HCT116 (cell line): ENCODE measurements around the gene CAPN1. TPM values are rescaled to one million over a fixed set of nuclear protein-coding genes. Genes with fewer than 3 reads are reported as not detected.
A peak's percentile ranks its signal among the peaks of the same experiment; 100 is the strongest.

Experiments used
- ATAC-seq: fragments of 200-7000 bp; cut with Tn5 transposase; 2 replicates; pipeline ENCODE4 v1.9.1; 2020; ENCODE audit warnings: mild to moderate bottlenecking, moderate library complexity
- BruUV-seq: library from RNA; stranded (reverse); fragments of 400-500 nt; replicated peaks from 2 replicates; lab custom pipeline; 2021; lab: Mats Ljungman, UMichigan
- CTCF ChIA-PET: fragments of 300-600 bp; sonication (Branson Sonifier 250); formaldehyde crosslinking; loops from one replicate; lab custom pipeline; 2021; ENCODE audit warnings: antibody characterized with exemption; lab: Charles Lee
- POLR2A ChIA-PET: fragments of 300-600, 350-600 bp; sonication (Branson Sonifier 250); formaldehyde crosslinking; loops from one replicate; lab custom pipeline; 2021; ENCODE audit warnings: antibody characterized with exemption; lab: Charles Lee
- RAD21 ChIA-PET, 2 experiments: fragments of 300-600 bp; sonication (Branson Sonifier 250); formaldehyde crosslinking; loops; one replicate each; lab custom pipeline; 2023; ENCODE audit warnings: low total read pairs in 2 of 2; ENCODE audit not compliant: uncharacterized antibody in 2 of 2, unreplicated experiment in 2 of 2, low non-redundant PET in 1 of 2; lab: Charles Lee
- DNase-seq: peaks from one replicate; pipeline ENCODE4 v3.0.0-alpha.2; 2010; ENCODE audit warnings: low read depth, low spot score
- H2AFZ ChIP-seq: fragments of 200-600 bp; shearing (Covaris generic), sonication (generic); 2 replicates; pipeline ENCODE4 v1.6.1; 2017; ENCODE audit warnings: low read depth, mixed run types, mixed read lengths, antibody characterized with exemption, low read length; ENCODE audit not compliant: poor library complexity, severe bottlenecking
- H3K27ac ChIP-seq: 2 replicates; pipeline ENCODE4 v1.5.1; 2012; ENCODE audit warnings: low read depth, low read length
- H3K27me3 ChIP-seq: fragments of 200-600 bp; sonication (generic); 2 replicates; pipeline ENCODE4 v1.6.1; 2016; ENCODE audit warnings: mixed run types, low read length, mixed read lengths; ENCODE audit not compliant: insufficient read depth
- H3K36me3 ChIP-seq, 2 experiments: fragments of 200-500 bp in 1 of 2; fragments of 200-600 bp in 1 of 2; sonication (Bioruptor generic) in 1 of 2; sonication (generic) in 1 of 2; 2 replicates each; pipeline versions ENCODE4 v1.5.1 to v1.6.1; 2014 to 2016; ENCODE audit warnings: low read length in 2 of 2, inconsistent platforms in 1 of 2, mixed read lengths in 1 of 2, mixed run types in 1 of 2; ENCODE audit not compliant: insufficient read depth in 2 of 2, control insufficient read depth in 1 of 2
- H3K4me1 ChIP-seq, 2 experiments: fragments of 200-600 bp in 1 of 2; sonication (generic) in 1 of 2; 2 replicates each; pipeline versions ENCODE4 v1.5.1 to v1.6.1; 2012 to 2017; ENCODE audit warnings: low read length in 2 of 2, inconsistent platforms in 1 of 2, mild to moderate bottlenecking in 1 of 2, mixed read lengths in 1 of 2, mixed run types in 1 of 2, moderate library complexity in 1 of 2; ENCODE audit not compliant: insufficient read depth in 2 of 2, control insufficient read depth in 1 of 2
- H3K4me2 ChIP-seq: fragments of 200-600 bp; sonication (generic); 2 replicates; pipeline ENCODE4 v1.6.1; 2017; ENCODE audit warnings: mixed run types, low read length, mixed read lengths
- H3K4me3 ChIP-seq, 2 experiments: fragments of 200-600 bp in 1 of 2; sonication (generic) in 1 of 2; replicated peaks in 1 of 2; 2 replicates each; pipeline ENCODE4 v1.5.1; 2011 to 2016; ENCODE audit warnings: low read length in 2 of 2, control low read depth in 1 of 2, low read depth in 1 of 2, mild to moderate bottlenecking in 1 of 2, mixed read lengths in 1 of 2, mixed run types in 1 of 2
- H3K79me2 ChIP-seq: fragments of 200-600 bp; sonication (generic); 2 replicates; pipeline ENCODE4 v1.6.1; 2017; ENCODE audit warnings: mild to moderate bottlenecking, mixed run types, low read length, moderate library complexity, mixed read lengths; ENCODE audit not compliant: insufficient read depth
- H3K9ac ChIP-seq: fragments of 200-600 bp; sonication (generic); 2 replicates; pipeline ENCODE4 v1.6.1; 2016; ENCODE audit warnings: low read length, mixed read lengths
- H3K9me2 ChIP-seq: fragments of 200-600 bp; sonication (generic), shearing (Covaris generic); 2 replicates; pipeline ENCODE4 v1.6.1; 2017; ENCODE audit warnings: mixed run types, mild to moderate bottlenecking, moderate library complexity; ENCODE audit not compliant: insufficient read depth
- H3K9me3 ChIP-seq, 2 experiments: fragments of 200-500 bp in 1 of 2; fragments of 200-600 bp in 1 of 2; sonication (Bioruptor generic) in 1 of 2; sonication (generic) in 1 of 2; 2 replicates each; pipeline ENCODE4 v1.6.1; 2014 to 2017; ENCODE audit warnings: low read length in 2 of 2, mixed read lengths in 2 of 2, inconsistent platforms in 1 of 2, low read depth in 1 of 2, mild to moderate bottlenecking in 1 of 2, mixed run types in 1 of 2, moderate library complexity in 1 of 2; ENCODE audit not compliant: control insufficient read depth in 1 of 2, insufficient read depth in 1 of 2
- H4K20me1 ChIP-seq: fragments of 200-600 bp; sonication (generic), shearing (Covaris generic); 2 replicates; pipeline ENCODE4 v1.6.1; 2017; ENCODE audit warnings: mixed run types, mild to moderate bottlenecking, moderate library complexity; ENCODE audit not compliant: insufficient read depth
- ATF3 ChIP-seq: IDR thresholded peaks from 2 replicates; pipeline ENCODE4 v1.6.1; 2012
- EGR1 ChIP-seq: IDR thresholded peaks from 2 replicates; pipeline ENCODE4 v1.6.1; 2012; ENCODE audit warnings: low read depth
- ELF1 ChIP-seq: IDR thresholded peaks from 2 replicates; pipeline ENCODE4 v1.6.1; 2012; ENCODE audit warnings: low read depth, borderline replicate concordance
- EZH2 ChIP-seq: fragments of 200-600 bp; sonication (generic); IDR thresholded peaks from 2 replicates; pipeline ENCODE4 v1.6.1; 2017; ENCODE audit warnings: antibody characterized with exemption, mixed run types
- EZH2phosphoT487 ChIP-seq: fragments of 200-600 bp; IDR thresholded peaks from 2 replicates; pipeline ENCODE4 v1.6.1; 2018; ENCODE audit warnings: antibody characterized with exemption, borderline replicate concordance
- JUND ChIP-seq: IDR thresholded peaks from 2 replicates; pipeline ENCODE4 v1.6.1; 2012
- POLR2A ChIP-seq: IDR thresholded peaks from 2 replicates; pipeline ENCODE4 v1.7.0; 2011; ENCODE audit warnings: borderline replicate concordance; ENCODE audit not compliant: insufficient read depth, insufficient read length; ENCODE audit errors: extremely low read depth
- POLR2AphosphoS5 ChIP-seq: IDR thresholded peaks from 2 replicates; pipeline ENCODE4 v1.6.1; 2011; ENCODE audit warnings: mild to moderate bottlenecking, low read depth, low read length, moderate library complexity
- RAD21 ChIP-seq: IDR thresholded peaks from 2 replicates; pipeline ENCODE4 v1.6.1; 2012; ENCODE audit warnings: low read depth, mild to moderate bottlenecking
- SIN3A ChIP-seq: IDR thresholded peaks from 2 replicates; pipeline ENCODE4 v1.6.1; 2012; ENCODE audit warnings: low read depth
- SP1 ChIP-seq: IDR thresholded peaks from 2 replicates; pipeline ENCODE4 v1.6.1; 2012; ENCODE audit warnings: low read depth
- SRF ChIP-seq: IDR thresholded peaks from 2 replicates; pipeline ENCODE4 v1.6.1; 2012; ENCODE audit warnings: low read depth
- TCF7L2 ChIP-seq: IDR thresholded peaks from 2 replicates; pipeline ENCODE4 v1.7.0; 2011; ENCODE audit warnings: borderline replicate concordance, inconsistent platforms; ENCODE audit not compliant: insufficient read depth, insufficient read length; ENCODE audit errors: extremely low read depth
- YY1 ChIP-seq: IDR thresholded peaks from 2 replicates; pipeline ENCODE4 v1.6.1; 2011; ENCODE audit warnings: low read length, low read depth, moderate library complexity, mild to moderate bottlenecking; ENCODE audit not compliant: insufficient replicate concordance; ENCODE audit errors: extremely low read depth
- ZBTB33 ChIP-seq: IDR thresholded peaks from 2 replicates; pipeline ENCODE4 v1.6.1; 2011; ENCODE audit warnings: mild to moderate bottlenecking, low read length, moderate library complexity; ENCODE audit not compliant: insufficient replicate concordance; ENCODE audit errors: extremely low read depth
- ZFX ChIP-seq: fragments of 450-650 bp; IDR thresholded peaks from 2 replicates; pipeline ENCODE4 v1.6.1; 2017
- ZNF274 ChIP-seq: fragments of 200-500 bp; sonication (Bioruptor generic); IDR thresholded peaks from 2 replicates; pipeline ENCODE4 v1.6.1; 2014; ENCODE audit warnings: mild to moderate bottlenecking, low read depth, low read length, inconsistent platforms
- intact Hi-C: fragments of 100-400 bp; cut with micrococcal nuclease; formaldehyde crosslinking; loops from 2 replicates; pipeline ENCODE4 v1.10.0; 2022
- total RNA-seq: library from RNA; stranded (reverse); gene quantifications from one replicate; pipeline ENCODE4 v1.2.1, GENCODE V29; 2021; ENCODE audit not compliant: unreplicated experiment

The CAPN1 gene
- total RNA-seq, 1 experiment from 2014 or later: 279 TPM

- no peaks in the 10 kb centered on the region for H3K9me2 ChIP-seq
- RAD21 ChIA-PET: no interaction called here
- H2AFZ ChIP-seq: no peak overlapping the region
- no peaks in the 10 kb centered on the region for H3K27me3 ChIP-seq
- H3K36me3 ChIP-seq: peaks cover 7 to 36% of the 10 kb centered on the region in 2 experiments; a peak in 3 of 4 replicates
- POLR2A ChIA-PET: no interaction called here
- H3K4me3 ChIP-seq: peak overlapping the region in 1 of 2 experiments; percentile 81; a peak in 2 of 4 replicates
- no peak for DNase-seq
- CTCF ChIA-PET: no interaction called here
- peak overlapping the region; percentile 97 for H3K9ac ChIP-seq
- peak overlapping the region; percentile 97 for H3K4me2 ChIP-seq
- H4K20me1 ChIP-seq: no peaks in the 10 kb centered on the region
- intact Hi-C loops: loop anchor here (5.0 kb wide), 3 partner anchors 68 to 337 kb away; partner anchors contain the start of gene TM7SF2
- no peak for ATAC-seq
- no peaks in the 10 kb centered on the region for H3K9me3 ChIP-seq
- H3K4me1 ChIP-seq: peaks cover 23 to 35% of the 10 kb centered on the region in 2 experiments
- peaks cover 58% of the 10 kb centered on the region for H3K79me2 ChIP-seq
- no peak for TF ChIP-seq POLR2AphosphoS5
- TF ChIP-seq JUND: no peak
- TF ChIP-seq SP1: no peak
- no peak for TF ChIP-seq SIN3A
- no peak for TF ChIP-seq ZFX
- no peak for TF ChIP-seq POLR2A
- peak overlapping the region; percentile 100 for H3K27ac ChIP-seq
- BruUV-seq: no TSS peak
Observed at GRCh38 chr11:65184146-65184545, 2.4 kb downstream of the CAPN1 start.

- no peak overlapping the region for H3K27ac ChIP-seq
- H3K4me1 ChIP-seq: peaks cover 18 to 31% of the 10 kb centered on the region in 2 experiments
- H3K27me3 ChIP-seq: no peaks in the 10 kb centered on the region
- no peaks in the 10 kb centered on the region for H3K9me2 ChIP-seq
- DNase-seq: no peak
- no peaks in the 10 kb centered on the region for H3K9me3 ChIP-seq
- H3K79me2 ChIP-seq: peaks cover 52% of the 10 kb centered on the region
- intact Hi-C loops: no loop called here
- H3K4me3 ChIP-seq: no peak overlapping the region
- RAD21 ChIA-PET: no interaction called here
- BruUV-seq: TSS peak; percentile 18
- no peak for TF ChIP-seq SP1
- TF ChIP-seq EZH2phosphoT487: no peak
- no peak for TF ChIP-seq ZFX
- TF ChIP-seq SRF: no peak
- no peak for TF ChIP-seq ELF1
- no peak for TF ChIP-seq ATF3
- no peak for TF ChIP-seq ZNF274
- no peak for TF ChIP-seq EGR1
- TF ChIP-seq TCF7L2: no peak
- no peak for TF ChIP-seq YY1
- TF ChIP-seq ZBTB33: no peak
- TF ChIP-seq EZH2: no peak
- no peak for TF ChIP-seq RAD21
- no peak overlapping the region for H2AFZ ChIP-seq
- no peak for ATAC-seq
- no peak overlapping the region for H3K4me2 ChIP-seq
- H4K20me1 ChIP-seq: no peaks in the 10 kb centered on the region
- POLR2A ChIA-PET: interaction anchor here (1.3 kb wide), 1 partner anchor 15 kb away, joined by 3 read pairs; the partner anchor contains the start of gene SPDYC
- no peak overlapping the region for H3K9ac ChIP-seq
- H3K36me3 ChIP-seq: peaks cover 14 to 38% of the 10 kb centered on the region in 2 experiments; a peak in 3 of 4 replicates
- CTCF ChIA-PET: no interaction called here
Observed at GRCh38 chr11:65185171-65185570, 3.4 kb downstream of the CAPN1 start.
